ENCODE results near the gene CRELD2.

The CRELD2 gene

GRCh38 chr22:49910229-49911155 lies 7.9 kb upstream of the CRELD2 start:
- H3K4me3 ChIP-seq (ENCODE audit: low read depth, low read length) = no peak overlapping the region
- H3K27ac ChIP-seq = no peak overlapping the region
- no peaks in the 10 kb centered on the region for H3K27me3 ChIP-seq (replicated peaks)
- no peak for DNase-seq
- TF ChIP-seq CTCF (IDR thresholded peaks at IDR 0.05; ENCODE audit: low read depth, low read length, missing control alignments) = no peak
- in situ Hi-C loops (cut with HindIII; ENCODE audit: low pct_ligation_motif_present, low sequenced_read_pairs) = no loop called here
- H3K36me3 ChIP-seq (replicated peaks) = no peaks in the 10 kb centered on the region

DNA sequence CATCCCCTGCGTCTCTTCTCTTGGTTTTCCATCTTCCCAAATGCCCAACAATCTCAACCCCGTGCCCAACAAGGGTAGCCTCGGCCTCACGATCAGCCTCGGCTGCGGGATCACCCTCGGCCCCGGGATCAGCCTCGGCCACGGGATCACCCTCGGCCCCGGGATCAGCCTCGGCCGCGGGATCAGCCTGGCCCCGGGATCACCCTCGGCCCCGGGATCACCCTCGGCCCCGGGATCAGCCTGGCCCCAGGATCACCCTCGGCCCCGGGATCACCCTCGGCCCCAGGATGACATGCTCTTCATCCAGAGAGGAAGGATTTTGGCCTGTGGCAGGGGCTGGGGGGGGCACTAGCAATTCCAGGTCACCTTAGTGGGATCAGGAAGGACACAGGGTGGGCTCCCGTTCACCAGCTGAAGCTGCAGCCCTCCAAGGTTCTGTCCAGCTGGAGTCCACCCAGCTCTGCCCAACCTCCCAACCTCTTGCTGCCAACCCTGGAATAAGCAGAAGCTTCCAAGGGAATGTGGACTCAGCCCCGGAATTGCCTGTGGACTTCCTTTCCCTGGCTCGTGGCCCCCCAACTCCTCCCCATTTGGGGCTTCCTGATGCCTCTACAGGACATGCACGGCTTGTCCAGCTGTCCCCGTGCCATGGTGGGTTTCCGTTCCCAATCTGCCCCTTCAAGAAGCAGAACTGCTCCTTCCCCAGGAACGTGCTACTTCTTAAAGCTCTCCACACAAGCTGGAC lies 6.4 kb upstream of the CRELD2 start:
- H3K27ac ChIP-seq = no peak overlapping the region
- no peaks in the 10 kb centered on the region for H3K36me3 ChIP-seq (replicated peaks)
- no peak for TF ChIP-seq CTCF (IDR thresholded peaks at IDR 0.05; ENCODE audit: low read depth, low read length, missing control alignments)
- in situ Hi-C loops (cut with HindIII; ENCODE audit: low pct_ligation_motif_present, low sequenced_read_pairs) = no loop called here
- H3K4me3 ChIP-seq (ENCODE audit: low read depth, low read length) = no peak overlapping the region
- no peaks in the 10 kb centered on the region for H3K27me3 ChIP-seq (replicated peaks)
- no peak for DNase-seq

DNA sequence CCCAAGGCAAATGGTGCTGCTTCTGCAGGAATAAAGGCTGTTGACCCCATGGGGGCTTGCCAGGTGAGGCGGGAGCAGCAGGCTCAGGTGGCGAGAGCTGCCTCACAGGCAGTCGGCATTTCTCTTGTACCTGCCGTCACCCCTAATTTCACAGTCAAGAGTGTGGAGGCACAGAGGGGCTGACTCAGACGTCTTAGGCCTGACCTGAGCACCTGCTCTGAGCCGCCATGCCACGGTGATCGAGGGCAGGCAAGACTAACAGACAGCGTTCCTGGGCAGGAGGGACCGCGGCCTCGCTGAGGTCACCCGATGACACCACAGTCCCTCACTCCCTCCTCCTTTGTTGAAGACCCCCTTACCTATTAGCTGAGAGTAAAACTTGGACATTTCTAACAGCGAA lies 5.4 kb upstream of the CRELD2 start:
- Histone ChIP-seq H3K4me3 (ENCODE audit: low read depth, low read length) (no peak overlapping the region), H3K36me3 (replicated peaks) (no peaks in the 10 kb centered on the region), H3K27me3 (replicated peaks) (no peaks in the 10 kb centered on the region), H3K27ac (no peak overlapping the region)
- DNase-seq = no peak
- in situ Hi-C loops (cut with HindIII; ENCODE audit: low pct_ligation_motif_present, low sequenced_read_pairs) = no loop called here
- no peak for TF ChIP-seq CTCF (IDR thresholded peaks at IDR 0.05; ENCODE audit: low read depth, low read length, missing control alignments)

GRCh38 chr22:49913446-49913845 lies 5.0 kb upstream of the CRELD2 start:
- no peaks in the 10 kb centered on the region for H3K36me3 ChIP-seq (replicated peaks)
- H3K4me3 ChIP-seq (ENCODE audit: low read depth, low read length) = no peak overlapping the region
- no peak for DNase-seq
- in situ Hi-C loops (cut with HindIII; ENCODE audit: low pct_ligation_motif_present, low sequenced_read_pairs) = no loop called here
- no peaks in the 10 kb centered on the region for H3K27me3 ChIP-seq (replicated peaks)
- no peak for TF ChIP-seq CTCF (IDR thresholded peaks at IDR 0.05; ENCODE audit: low read depth, low read length, missing control alignments)
- no peak overlapping the region for H3K27ac ChIP-seq

DNA sequence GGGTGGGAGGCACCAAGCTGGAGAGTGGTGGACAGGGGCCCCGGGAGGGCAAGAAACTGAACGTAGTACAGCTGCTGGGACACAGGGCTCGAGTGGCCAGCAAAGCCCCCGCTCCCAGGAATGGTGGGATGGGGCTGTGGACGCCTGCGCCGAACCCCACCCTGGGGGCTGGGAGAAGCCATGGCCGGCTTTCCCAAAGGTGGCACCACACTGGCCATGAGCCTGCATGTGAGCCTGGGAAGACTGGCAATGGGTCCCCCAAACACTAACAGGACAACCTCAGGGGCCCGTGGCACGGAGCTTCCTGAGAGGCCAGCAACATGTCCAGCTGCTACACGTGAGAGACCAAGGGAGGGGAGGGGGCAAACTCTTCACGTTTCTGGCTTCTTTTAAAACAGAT lies 4.2 kb upstream of the CRELD2 start:
- Histone ChIP-seq H3K36me3 (replicated peaks) (no peaks in the 10 kb centered on the region), H3K27ac (no peak overlapping the region), H3K27me3 (replicated peaks) (no peaks in the 10 kb centered on the region), H3K4me3 (ENCODE audit: low read depth, low read length) (no peak overlapping the region)
- TF ChIP-seq CTCF (IDR thresholded peaks at IDR 0.05; ENCODE audit: low read depth, low read length, missing control alignments) = no peak
- DNase-seq = no peak
- in situ Hi-C loops (cut with HindIII; ENCODE audit: low pct_ligation_motif_present, low sequenced_read_pairs) = no loop called here

All from brain microvascular endothelial cell (primary cell).